T-helper 2 cell treated with Interferon-gamma antibody and Interleukin-4, amounts not matched to agents 5 μg/mL and 100 μg/mL, for 36 hours (primary cell): ENCODE results near the gene PROX2.

Experiments used
- DNase-seq: peaks from one replicate; pipeline ENCODE4 v3.0.0; 2021; ENCODE audit warnings: low spot score
- H3K27ac Mint-ChIP-seq: one replicate; pipeline ENCODE4 v1.8.0; 2021; ENCODE audit warnings: mild to moderate bottlenecking, mixed read lengths
- H3K27me3 Mint-ChIP-seq: one replicate; pipeline ENCODE4 v1.8.0; 2021; ENCODE audit warnings: low read depth, mixed read lengths
- H3K36me3 Mint-ChIP-seq: one replicate; pipeline ENCODE4 v1.8.0; 2021; ENCODE audit warnings: low read depth, mixed read lengths
- H3K4me1 Mint-ChIP-seq: one replicate; pipeline ENCODE4 v1.8.0; 2021; ENCODE audit warnings: low read depth, mixed read lengths
- H3K4me3 Mint-ChIP-seq: one replicate; pipeline ENCODE4 v1.8.0; 2022; ENCODE audit warnings: mild to moderate bottlenecking, moderate library complexity, mixed read lengths
- H3K9me3 Mint-ChIP-seq: one replicate; pipeline ENCODE4 v1.8.0; 2021; ENCODE audit warnings: mixed read lengths

Gene PROX2

DNA sequence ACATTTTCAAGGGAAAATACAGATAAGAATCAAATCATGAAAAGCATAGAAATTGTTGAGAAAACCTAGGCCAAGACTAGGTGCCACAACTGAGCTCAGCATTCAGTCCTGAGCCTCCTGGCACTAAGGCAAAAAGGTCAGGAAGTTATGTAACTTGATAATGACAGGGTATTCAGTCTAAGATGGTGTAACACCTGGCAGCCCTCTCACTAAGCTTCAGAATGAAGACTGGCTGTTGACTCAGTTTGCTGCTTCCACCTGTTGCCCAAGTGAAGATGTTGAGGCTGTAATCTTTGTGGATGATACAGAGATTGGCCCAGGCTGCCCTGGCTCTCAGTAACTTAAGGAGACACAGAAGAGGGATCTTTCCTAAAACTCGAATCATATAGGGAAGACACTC, 19.6 kb downstream of the PROX2 start:
- no peaks in the 10 kb centered on the region for H3K36me3 Mint-ChIP-seq
- peaks cover 10% of the 10 kb centered on the region for H3K4me1 Mint-ChIP-seq
- no peak overlapping the region for H3K4me3 Mint-ChIP-seq
- no peak overlapping the region for H3K27ac Mint-ChIP-seq
- H3K9me3 Mint-ChIP-seq = no peaks in the 10 kb centered on the region
- no peaks in the 10 kb centered on the region for H3K27me3 Mint-ChIP-seq
- no peak for DNase-seq

DNA sequence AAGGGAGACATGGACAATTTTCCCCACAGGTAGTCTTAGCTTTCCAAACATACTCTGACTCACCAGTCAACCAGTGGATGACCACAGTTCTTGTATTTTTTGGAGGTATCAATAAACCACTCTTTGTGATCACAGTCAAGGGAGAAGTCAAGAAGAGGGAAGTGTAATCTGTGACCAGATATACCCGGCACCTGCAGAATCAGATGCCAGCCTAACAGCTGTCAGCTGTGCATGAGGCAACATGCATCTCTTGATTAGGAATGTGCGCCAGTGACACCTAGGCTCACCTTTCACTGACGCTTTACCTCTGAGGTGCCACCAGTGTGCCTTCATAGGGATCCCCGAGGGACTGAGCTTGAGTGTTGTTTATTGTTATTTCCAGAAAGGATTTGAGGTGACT, 20.0 kb downstream of the PROX2 start:
- H3K9me3 Mint-ChIP-seq = no peaks in the 10 kb centered on the region
- no peak for DNase-seq
- peaks cover 10% of the 10 kb centered on the region for H3K4me1 Mint-ChIP-seq
- H3K27ac Mint-ChIP-seq = no peak overlapping the region
- no peaks in the 10 kb centered on the region for H3K36me3 Mint-ChIP-seq
- no peak overlapping the region for H3K4me3 Mint-ChIP-seq
- no peaks in the 10 kb centered on the region for H3K27me3 Mint-ChIP-seq

DNA sequence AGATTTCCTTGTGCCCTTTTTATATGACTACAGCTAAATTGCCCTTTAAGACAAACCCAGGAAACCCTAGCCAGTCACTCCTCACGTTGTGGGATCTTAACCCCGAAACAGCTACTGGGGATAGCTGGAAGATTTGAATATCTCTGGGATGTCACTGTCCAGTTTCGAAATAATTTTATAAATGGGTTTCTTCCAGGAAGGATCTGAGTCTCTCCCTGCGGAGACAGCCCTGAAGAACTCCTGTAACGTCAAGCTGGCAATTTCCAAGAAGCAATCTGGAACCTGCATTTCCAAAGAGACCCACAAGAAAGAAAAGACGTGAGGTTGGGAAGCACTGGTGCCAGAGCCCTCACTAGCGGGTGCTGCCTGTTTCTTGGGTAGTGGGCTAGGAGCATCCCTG, 20.9 kb downstream of the PROX2 start:
- Mint-ChIP-seq H3K4me1 (peaks cover 10% of the 10 kb centered on the region), H3K27me3 (no peaks in the 10 kb centered on the region), H3K36me3 (no peaks in the 10 kb centered on the region), H3K27ac (no peak overlapping the region), H3K9me3 (no peaks in the 10 kb centered on the region), H3K4me3 (no peak overlapping the region)
- DNase-seq = no peak

DNA sequence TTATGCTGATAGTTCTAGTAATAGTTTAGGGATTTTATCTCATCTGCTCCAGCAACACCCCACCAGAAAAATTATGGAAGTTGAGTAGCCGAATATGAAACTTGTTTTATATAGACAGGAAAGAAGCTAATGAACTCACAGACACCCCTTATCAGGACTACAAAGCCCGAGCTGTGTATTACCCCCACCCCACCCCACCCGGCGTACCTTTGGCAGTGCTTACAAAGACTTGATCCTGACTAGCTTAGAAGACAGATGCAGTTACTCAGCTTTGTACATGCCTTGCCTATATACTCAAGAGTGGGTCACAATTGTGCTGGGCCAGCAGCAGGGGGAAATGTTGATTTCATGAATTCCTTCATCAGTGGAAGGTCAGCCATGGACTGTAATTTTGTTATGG, 22.4 kb downstream of the PROX2 start:
- no peak for DNase-seq
- no peak overlapping the region for H3K27ac Mint-ChIP-seq
- peaks cover 10% of the 10 kb centered on the region for H3K4me1 Mint-ChIP-seq
- no peaks in the 10 kb centered on the region for H3K27me3 Mint-ChIP-seq
- H3K4me3 Mint-ChIP-seq = no peak overlapping the region
- no peaks in the 10 kb centered on the region for H3K36me3 Mint-ChIP-seq
- H3K9me3 Mint-ChIP-seq = no peaks in the 10 kb centered on the region

DNA sequence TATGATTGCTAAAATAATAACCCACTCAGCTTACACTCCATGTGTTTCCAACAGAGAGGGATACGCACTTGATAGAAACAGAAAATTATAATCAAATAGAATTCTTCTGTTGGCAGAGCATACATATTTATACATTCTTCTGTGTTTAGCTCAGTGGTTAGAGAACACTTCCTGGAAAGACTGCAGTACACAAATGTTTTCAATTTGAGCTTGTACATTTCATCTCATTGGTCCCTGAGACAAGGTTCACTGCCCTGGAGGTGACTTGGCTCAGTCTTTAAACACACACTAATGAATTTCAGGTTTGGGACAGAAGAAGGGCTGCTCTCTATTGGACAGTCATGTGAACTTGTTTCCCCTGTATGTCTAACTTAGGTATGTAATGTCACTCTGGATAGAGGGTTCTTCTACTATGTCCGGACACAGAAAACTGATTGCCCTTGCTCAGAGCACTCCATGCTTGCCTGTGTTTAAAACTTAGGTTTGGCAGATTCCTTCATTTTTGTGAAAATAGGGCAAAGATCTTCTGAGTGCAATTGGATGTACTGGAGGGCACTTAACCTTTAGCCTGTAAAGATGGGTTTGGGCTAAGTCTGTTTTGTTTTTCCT, 22.9 kb downstream of the PROX2 start:
- no peaks in the 10 kb centered on the region for H3K9me3 Mint-ChIP-seq
- H3K4me3 Mint-ChIP-seq = no peak overlapping the region
- DNase-seq = no peak
- no peaks in the 10 kb centered on the region for H3K27me3 Mint-ChIP-seq
- H3K4me1 Mint-ChIP-seq = peaks cover 10% of the 10 kb centered on the region
- H3K36me3 Mint-ChIP-seq = no peaks in the 10 kb centered on the region
- H3K27ac Mint-ChIP-seq = no peak overlapping the region

DNA sequence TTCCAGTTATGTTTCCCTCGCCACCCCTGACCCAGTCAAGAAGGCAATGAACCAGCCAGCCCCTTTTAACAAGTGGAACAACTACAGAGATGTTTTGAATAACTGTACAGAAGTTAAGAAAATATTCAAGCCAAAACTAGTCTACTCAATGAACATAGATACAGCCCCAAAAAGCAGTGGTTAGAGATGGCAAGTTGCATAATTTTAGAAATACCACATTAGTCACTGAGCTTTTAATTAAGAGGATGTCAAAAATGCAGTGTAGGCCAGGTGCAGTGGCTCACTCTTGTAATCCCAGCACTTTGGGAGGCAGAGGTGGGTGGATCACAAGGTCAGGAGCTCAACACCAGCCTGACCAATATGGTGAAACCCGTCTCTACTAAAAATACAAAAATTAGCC, 27.2 kb downstream of the PROX2 start:
- Mint-ChIP-seq H3K27me3 (no peaks in the 10 kb centered on the region), H3K36me3 (peaks cover 2% of the 10 kb centered on the region), H3K4me1 (peaks cover 10% of the 10 kb centered on the region), H3K4me3 (no peak overlapping the region), H3K9me3 (no peaks in the 10 kb centered on the region), H3K27ac (no peak overlapping the region)
- no peak for DNase-seq

DNA sequence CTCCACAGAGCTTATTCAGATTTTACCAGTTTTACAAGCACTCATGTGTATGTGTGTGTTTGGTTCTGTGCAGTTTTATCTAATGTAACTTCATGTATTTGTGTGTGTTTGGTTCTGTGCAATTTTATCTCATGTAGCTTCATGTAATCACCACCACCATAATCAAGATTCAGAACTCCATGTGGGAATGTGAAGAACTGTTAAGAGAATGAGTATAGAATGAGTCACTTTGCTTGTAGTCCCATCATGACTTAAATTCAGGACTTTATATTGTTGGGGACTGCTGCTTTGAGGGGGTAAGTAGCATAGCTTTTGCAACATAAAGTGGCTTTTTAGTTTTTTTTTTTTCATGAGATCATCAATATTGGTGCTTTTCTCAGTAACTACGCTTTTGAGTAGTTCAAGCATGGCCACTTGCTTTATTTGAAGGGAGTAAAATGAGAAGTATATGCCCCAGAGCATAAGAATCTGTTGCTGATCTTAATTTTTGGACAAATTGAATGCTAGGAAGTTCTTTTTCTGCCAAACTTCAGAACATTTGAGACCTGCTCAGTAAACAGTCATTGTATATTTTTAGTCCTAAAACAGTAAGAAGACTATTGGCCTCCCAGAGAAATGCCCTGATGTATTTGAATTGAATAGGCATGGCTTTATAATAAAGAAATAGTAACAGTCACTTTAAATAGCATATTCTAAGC, 28.8 kb downstream of the PROX2 start:
- H3K4me1 Mint-ChIP-seq = peaks cover 4% of the 10 kb centered on the region
- no peak overlapping the region for H3K27ac Mint-ChIP-seq
- no peak overlapping the region for H3K4me3 Mint-ChIP-seq
- no peaks in the 10 kb centered on the region for H3K27me3 Mint-ChIP-seq
- H3K9me3 Mint-ChIP-seq = no peaks in the 10 kb centered on the region
- H3K36me3 Mint-ChIP-seq = peaks cover 4% of the 10 kb centered on the region
- DNase-seq = no peak

DNA sequence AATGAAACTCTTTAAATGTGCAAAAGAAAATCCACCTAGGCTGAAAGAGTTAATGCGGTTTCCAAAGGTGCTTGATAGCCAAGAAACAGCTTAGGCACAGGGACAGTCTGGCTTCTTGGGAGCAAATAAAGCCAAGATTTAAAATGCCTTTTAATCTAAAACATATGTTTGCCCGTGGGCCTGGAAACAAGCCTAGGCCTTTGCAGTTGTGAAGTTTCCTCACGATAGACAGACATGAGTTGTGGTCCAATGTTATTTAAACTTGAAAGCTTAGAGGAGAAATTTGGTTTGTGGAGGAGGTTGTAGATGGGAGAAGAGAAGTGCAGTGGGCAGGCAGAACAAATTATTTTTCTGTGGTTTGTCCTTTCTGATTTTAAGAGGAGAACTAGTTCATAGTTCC, 29.8 kb downstream of the PROX2 start:
- H3K9me3 Mint-ChIP-seq = no peaks in the 10 kb centered on the region
- no peak overlapping the region for H3K27ac Mint-ChIP-seq
- no peaks in the 10 kb centered on the region for H3K27me3 Mint-ChIP-seq
- no peak for DNase-seq
- H3K4me3 Mint-ChIP-seq = no peak overlapping the region
- H3K4me1 Mint-ChIP-seq = peaks cover 13% of the 10 kb centered on the region
- peaks cover 5% of the 10 kb centered on the region for H3K36me3 Mint-ChIP-seq

DNA sequence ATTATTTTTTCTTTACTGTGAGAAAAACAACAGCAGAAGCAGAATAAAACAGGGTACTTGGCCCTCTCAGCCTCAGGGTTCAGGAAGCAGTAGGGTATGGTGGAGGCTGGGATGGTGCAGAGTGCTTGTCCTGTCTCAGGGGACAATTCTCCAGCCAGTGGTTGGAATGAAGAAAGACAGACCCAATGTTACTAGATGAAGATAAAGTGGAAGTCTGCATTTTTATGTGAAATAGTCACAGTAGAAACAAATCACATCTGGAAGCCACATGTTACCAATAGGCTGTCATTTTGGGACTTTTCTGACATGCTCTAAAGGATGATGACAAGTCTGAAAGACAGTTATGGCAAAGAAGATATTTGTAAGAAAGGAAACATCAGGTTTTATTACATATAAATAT, 32.3 kb downstream of the PROX2 start:
- H3K9me3 Mint-ChIP-seq = no peaks in the 10 kb centered on the region
- no peak overlapping the region for H3K27ac Mint-ChIP-seq
- H3K4me1 Mint-ChIP-seq = peaks cover 26% of the 10 kb centered on the region
- no peaks in the 10 kb centered on the region for H3K27me3 Mint-ChIP-seq
- H3K4me3 Mint-ChIP-seq = no peak overlapping the region
- DNase-seq = no peak
- peaks cover 13% of the 10 kb centered on the region for H3K36me3 Mint-ChIP-seq

DNA sequence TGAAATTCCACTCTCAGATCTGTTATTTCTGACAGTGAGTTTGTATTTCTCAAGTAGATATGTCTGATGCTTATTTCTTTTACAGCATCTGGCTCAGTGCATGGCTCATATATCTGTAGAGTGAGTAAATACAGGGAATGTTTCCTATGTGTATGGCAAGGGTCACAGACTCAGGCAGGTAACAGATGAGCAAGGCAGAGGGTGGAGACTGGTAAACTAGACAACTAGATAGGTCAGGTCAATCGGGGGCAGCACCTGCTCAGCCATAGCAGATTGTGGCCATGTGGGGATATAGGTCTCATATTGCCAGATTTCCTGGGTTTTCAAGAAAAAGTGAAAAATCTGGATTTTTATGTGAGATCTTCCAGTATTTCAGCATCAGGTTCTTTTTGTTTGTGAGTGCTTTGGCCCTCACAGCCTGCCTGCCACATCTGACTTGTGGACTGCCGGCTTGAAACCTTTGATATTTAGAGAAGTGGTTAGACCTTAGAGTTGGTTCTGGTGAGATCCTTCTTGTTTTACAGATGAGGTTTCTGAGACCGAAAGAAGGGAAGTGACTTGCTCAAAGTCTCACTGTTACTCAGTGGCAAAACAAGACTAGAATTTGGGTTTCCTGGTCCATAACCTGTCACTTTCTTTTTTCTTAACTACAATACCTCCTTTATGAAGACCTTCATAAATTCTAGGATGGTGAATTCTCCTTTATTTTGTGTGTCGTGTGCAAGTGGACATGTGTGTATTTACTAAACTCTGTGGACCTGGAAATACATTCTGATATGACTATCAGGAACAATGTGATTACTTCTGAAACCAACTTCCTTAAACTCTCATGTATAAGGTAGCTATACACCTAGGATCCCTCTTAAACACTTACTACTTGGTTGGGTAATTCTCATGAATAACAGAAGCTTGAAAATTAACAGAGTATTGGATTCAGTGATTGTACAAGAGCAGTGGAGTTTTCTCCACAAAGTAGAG, 34.4 kb downstream of the PROX2 start:
- Mint-ChIP-seq H3K27ac (peak overlapping the region; percentile 76), H3K4me3 (peak overlapping the region; percentile 27), H3K27me3 (no peaks in the 10 kb centered on the region), H3K9me3 (no peaks in the 10 kb centered on the region), H3K4me1 (peaks cover 46% of the 10 kb centered on the region), H3K36me3 (peaks cover 24% of the 10 kb centered on the region)
- peak; percentile 36 for DNase-seq

DNA sequence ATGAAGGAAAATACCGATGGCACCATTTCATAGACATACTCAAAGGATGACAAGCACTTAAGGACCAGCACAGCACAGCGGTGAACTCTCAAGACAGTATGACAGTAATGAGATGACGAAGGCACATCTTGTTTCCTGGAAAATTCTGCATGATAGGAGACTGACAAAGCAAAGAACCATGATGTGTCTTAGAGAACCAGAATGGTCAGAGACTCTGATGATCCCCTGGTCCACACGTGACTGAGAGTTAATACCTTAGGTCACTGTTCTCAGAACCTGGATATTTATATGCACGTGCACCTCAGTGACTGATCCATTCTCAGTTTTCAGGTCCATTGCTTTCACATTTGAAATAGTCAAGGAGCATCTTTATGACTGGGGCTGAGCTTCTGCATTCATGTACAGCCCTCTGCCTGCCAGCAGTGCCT, 35.3 kb downstream of the PROX2 start:
- Mint-ChIP-seq H3K4me3 (peak overlapping the region; percentile 27), H3K9me3 (no peaks in the 10 kb centered on the region), H3K36me3 (peaks cover 26% of the 10 kb centered on the region), H3K27ac (peak overlapping the region; percentile 76), H3K4me1 (peaks cover 53% of the 10 kb centered on the region), H3K27me3 (no peaks in the 10 kb centered on the region)
- DNase-seq = no peak

DNA sequence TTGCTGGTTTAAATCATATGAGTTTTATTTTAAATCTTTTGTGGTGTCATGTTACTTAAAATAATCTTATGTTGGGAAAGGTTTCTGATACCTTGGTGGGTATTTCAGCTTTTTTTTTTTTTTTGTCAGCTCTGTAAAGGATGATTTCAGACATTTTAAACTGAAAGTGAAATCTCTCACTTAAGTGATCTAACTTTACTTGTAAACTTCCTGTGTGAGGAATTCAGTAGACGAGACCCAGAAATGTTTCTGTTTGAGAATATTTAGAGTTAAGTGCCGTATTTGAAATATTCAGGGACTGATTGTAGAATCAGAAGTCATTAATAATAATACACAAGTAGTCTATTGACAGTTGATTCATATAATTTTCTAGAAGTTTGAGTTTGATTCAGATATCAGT, 37.8 kb downstream of the PROX2 start:
- peaks cover 61% of the 10 kb centered on the region for H3K4me1 Mint-ChIP-seq
- no peak for DNase-seq

DNA sequence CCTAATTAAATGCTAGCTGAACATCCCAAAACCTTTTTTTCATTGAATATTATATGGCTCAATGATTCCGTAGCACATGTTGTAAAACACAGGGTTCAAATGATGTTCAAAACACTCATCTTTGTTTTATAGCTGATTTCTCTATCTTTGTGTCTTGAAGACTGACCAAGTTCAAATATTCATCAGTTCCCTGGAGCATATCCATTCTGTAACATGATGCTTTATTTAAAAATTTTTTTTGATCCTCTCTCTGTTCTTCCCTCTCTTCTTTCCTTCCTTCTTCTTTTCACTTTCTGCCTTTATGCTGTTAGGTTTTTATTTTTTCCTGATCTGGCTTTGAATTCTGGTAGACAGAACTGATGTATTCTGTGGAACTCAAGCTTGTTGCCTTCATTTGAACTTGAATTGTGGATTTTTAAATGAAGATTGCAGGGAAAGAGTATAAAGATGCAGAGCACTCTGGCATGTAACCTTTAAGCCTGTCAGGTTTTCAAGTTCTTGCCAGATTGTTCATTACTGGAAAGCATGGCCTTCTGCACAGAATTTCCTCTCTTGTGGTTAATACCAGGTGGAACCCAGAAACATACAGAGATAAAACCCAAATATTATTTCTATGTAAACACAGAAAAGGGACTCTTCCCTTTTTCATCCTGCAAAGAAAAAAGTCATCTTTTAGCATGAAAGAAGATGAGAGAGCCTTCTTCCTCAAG, 39.5 kb downstream of the PROX2 start:
- Mint-ChIP-seq H3K27me3 (no peaks in the 10 kb centered on the region), H3K9me3 (no peaks in the 10 kb centered on the region), H3K4me1 (peaks cover 51% of the 10 kb centered on the region), H3K27ac (peak overlapping the region; percentile 84), H3K36me3 (peaks cover 33% of the 10 kb centered on the region), H3K4me3 (peak overlapping the region; percentile 76)
- DNase-seq = no peak

More for the DNA sequence above, 37.8 kb downstream of the PROX2 start:
- Mint-ChIP-seq H3K36me3 (peaks cover 33% of the 10 kb centered on the region), H3K27ac (peak overlapping the region; percentile 92), H3K9me3 (no peaks in the 10 kb centered on the region), H3K27me3 (no peaks in the 10 kb centered on the region), H3K4me3 (peak overlapping the region; percentile 83)
